Endothelial cell of umbilical vein (primary cell): ENCODE measurements around the gene LBR. TPM values are rescaled to one million over a fixed set of nuclear protein-coding genes. Genes with fewer than 3 reads are reported as not detected.

Experiments used
- BruUV-seq: library from RNA; stranded (reverse); fragments of 400-500 nt; replicated peaks from 2 replicates; lab custom pipeline; 2021; lab: Mats Ljungman, UMichigan
- CTCF ChIA-PET: fragments of 300-600, 350-600 bp; sonication (Branson Sonifier 250); formaldehyde crosslinking; loops from one replicate; lab custom pipeline; 2021; ENCODE audit warnings: antibody characterized with exemption, inconsistent platforms; lab: Charles Lee
- POLR2A ChIA-PET: fragments of 300-600, 350-600 bp; sonication (Branson Sonifier 250); formaldehyde crosslinking; loops from one replicate; lab custom pipeline; 2021; ENCODE audit warnings: antibody characterized with exemption, inconsistent platforms; lab: Charles Lee
- DNase-seq: peaks from one replicate; pipeline ENCODE4 v3.0.0-alpha.2; 2011; ENCODE audit warnings: low read depth, low spot score
- FAIRE-seq: peaks from 2 replicates; lab custom pipeline; 2011; peaks lifted over from hg19 to GRCh38; lab: Jason Lieb, UNC
- H2AFZ ChIP-seq: 2 replicates; pipeline ENCODE4 v1.6.0; 2012; ENCODE audit warnings: low read depth, low read length, control low read depth, inconsistent platforms
- H3K27ac ChIP-seq: 2 replicates; pipeline ENCODE4 v1.5.1; 2011; ENCODE audit warnings: low read depth, mild to moderate bottlenecking, control low read depth, low read length, moderate library complexity; ENCODE audit not compliant: insufficient read depth
- H3K27me3 ChIP-seq, 2 experiments: 2 replicates each; pipeline versions ENCODE4 v1.6.0 to v1.6.1; 2011; ENCODE audit warnings: low read length in 2 of 2, mixed read lengths in 1 of 2; ENCODE audit not compliant: control insufficient read depth in 2 of 2, insufficient read depth in 2 of 2
- H3K36me3 ChIP-seq, 2 experiments: 2 replicates in 1 of 2; 3 replicates in 1 of 2; pipeline ENCODE4 v1.5.1; 2011; ENCODE audit warnings: low read length in 2 of 2, mild to moderate bottlenecking in 1 of 2, moderate library complexity in 1 of 2; ENCODE audit not compliant: control insufficient read depth in 2 of 2, insufficient read depth in 2 of 2; ENCODE audit errors: extremely low read depth in 1 of 2
- H3K4me1 ChIP-seq: 3 replicates; pipeline ENCODE4 v1.5.1; 2011; ENCODE audit warnings: mild to moderate bottlenecking, low read length; ENCODE audit not compliant: control insufficient read depth, insufficient read depth; ENCODE audit errors: extremely low read depth
- H3K4me2 ChIP-seq: 2 replicates; pipeline ENCODE4 v1.6.1; 2011; ENCODE audit warnings: low read length, control low read depth, mixed read lengths; ENCODE audit not compliant: insufficient read depth
- H3K4me3 ChIP-seq, 3 experiments: fragments of 200-600 bp in 1 of 3; sonication (generic), shearing (Covaris generic) in 1 of 3; replicated peaks in 1 of 3; 2 replicates each; pipeline ENCODE4 v1.5.1; 2011 to 2016; ENCODE audit warnings: control low read depth in 3 of 3, low read length in 3 of 3, mild to moderate bottlenecking in 2 of 3, inconsistent platforms in 1 of 3, low read depth in 1 of 3, moderate library complexity in 1 of 3; ENCODE audit not compliant: insufficient read depth in 1 of 3
- H3K79me2 ChIP-seq: 2 replicates; pipeline ENCODE4 v1.6.0; 2012; ENCODE audit warnings: low read length, inconsistent platforms; ENCODE audit not compliant: control insufficient read depth, insufficient read depth
- H3K9ac ChIP-seq: replicated peaks from 2 replicates; pipeline ENCODE3; 2011; ENCODE audit warnings: low read length, control low read depth; ENCODE audit not compliant: insufficient read depth; ENCODE audit errors: extremely low read depth
- H3K9me1 ChIP-seq: replicated peaks from 3 replicates; pipeline ENCODE4 v1.6.0; 2011; ENCODE audit warnings: mild to moderate bottlenecking, low read length; ENCODE audit not compliant: control insufficient read depth, insufficient read depth; ENCODE audit errors: extremely low read depth
- H3K9me3 ChIP-seq: replicated peaks from 2 replicates; pipeline ENCODE4 v1.5.1; 2012; ENCODE audit warnings: low read length, inconsistent platforms; ENCODE audit not compliant: control insufficient read depth, insufficient read depth
- H4K20me1 ChIP-seq: replicated peaks from 2 replicates; pipeline ENCODE3; 2011; ENCODE audit warnings: mild to moderate bottlenecking, low read length; ENCODE audit not compliant: control insufficient read depth, insufficient read depth; ENCODE audit errors: extremely low read depth
- EZH2 ChIP-seq: IDR thresholded peaks from 2 replicates; pipeline ENCODE4 v1.6.1; 2012; ENCODE audit warnings: borderline replicate concordance, low read depth, mild to moderate bottlenecking, moderate library complexity, low read length, inconsistent platforms; ENCODE audit not compliant: severe bottlenecking
- FOS ChIP-seq: IDR thresholded peaks from 2 replicates; pipeline ENCODE4 v1.6.1; 2011; ENCODE audit warnings: mild to moderate bottlenecking, low read length, moderate library complexity, borderline replicate concordance; ENCODE audit not compliant: insufficient read depth
- GATA2 ChIP-seq: IDR thresholded peaks from 2 replicates; pipeline ENCODE4 v1.7.0; 2011; ENCODE audit warnings: low read depth, mild to moderate bottlenecking, moderate library complexity, mixed read lengths, low read length; ENCODE audit not compliant: insufficient read length, insufficient read depth
- JUN ChIP-seq: IDR thresholded peaks from 2 replicates; pipeline ENCODE4 v1.6.1; 2011; ENCODE audit warnings: borderline replicate concordance, low read depth; ENCODE audit not compliant: insufficient read length, insufficient read depth
- MYC ChIP-seq: IDR thresholded peaks from one replicate; pipeline ENCODE4 v1.6.1; 2011; ENCODE audit warnings: mild to moderate bottlenecking, low read depth, low read length
- POLR2A ChIP-seq: IDR thresholded peaks from 2 replicates; pipeline ENCODE4 v1.6.1; 2012; ENCODE audit warnings: low read depth, mild to moderate bottlenecking, control low read depth, low read length
- POLR2AphosphoS5 ChIP-seq: IDR thresholded peaks from 2 replicates; pipeline ENCODE4 v1.6.1; 2012; ENCODE audit warnings: low read depth, mild to moderate bottlenecking, control low read depth, low read length, moderate library complexity; ENCODE audit not compliant: insufficient read depth
- dilution Hi-C: fragments of 300-500 bp; cut with MboI; formaldehyde crosslinking; loops from one replicate; pipeline ENCODE4 v1.15.0; 2019; ENCODE audit warnings: low sequenced_read_pairs; ENCODE audit not compliant: extremely low pct_ligation_motif_present
- intact Hi-C: fragments of 100-400 bp; cut with micrococcal nuclease; formaldehyde crosslinking; loops from one replicate; pipeline ENCODE4 v1.10.0; 2022
- polyA plus RNA-seq, 4 experiments: library from polyadenylated mRNA; depleted of rRNA in 3 of 4; stranded (reverse) in 3 of 4; unstranded in 1 of 4; fragments of >200 nt; gene quantifications; 2 replicates each; pipeline versions ENCODE4 v1.2.1 to v1.2.3, GENCODE V29; 2011 to 2012; ENCODE audit warnings: missing spikeins in 1 of 4
- total RNA-seq: library from RNA; stranded (reverse); gene quantifications from 2 replicates; pipeline ENCODE4 v1.2.3, GENCODE V29; 2021
- TF ChIP-seq, protein P1 (sequence below): IDR thresholded peaks from 2 replicates; pipeline ENCODE4 v1.6.1; 2011; ENCODE audit not compliant: insufficient read depth, insufficient read length
- TF ChIP-seq, protein P2 (sequence below), 2 donors: IDR thresholded peaks; 1 replicate in 1 of 2; 2 replicates in 1 of 2; pipeline ENCODE4 v1.5.1; 2011; ENCODE audit warnings: low read length in 2 of 2, mild to moderate bottlenecking in 2 of 2, moderate library complexity in 2 of 2, control low read depth in 1 of 2, inconsistent platforms in 1 of 2, low read depth in 1 of 2; ENCODE audit not compliant: insufficient read depth in 1 of 2; ENCODE audit errors: extremely low read depth in 1 of 2

The LBR gene
- total and polyA plus RNA-seq, 2 donors (not counting 3 experiments of a cell fraction or from before 2014, with no cell fraction given): 53.9 to 119 TPM

DNA sequence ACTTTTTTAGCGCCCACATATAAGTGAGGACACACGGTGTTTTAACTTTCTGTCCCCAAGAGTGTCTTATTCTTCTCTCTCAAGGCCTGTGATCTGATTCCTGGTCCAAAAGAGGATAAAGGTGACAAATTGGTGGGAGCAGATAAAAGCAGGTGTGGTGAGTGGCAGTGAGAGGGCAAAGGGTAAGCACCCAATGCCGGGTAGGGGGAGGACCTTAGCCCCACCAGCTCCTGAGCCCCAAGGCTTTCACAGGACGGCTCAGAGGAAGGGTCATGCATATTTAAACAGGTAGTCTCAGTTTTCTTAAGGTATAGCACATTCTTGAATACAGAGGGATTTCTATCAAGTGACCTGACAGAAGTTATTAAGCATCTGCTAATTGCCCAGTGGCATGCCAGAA lies 19.6 kb downstream of the LBR start:
- Histone ChIP-seq H3K9ac (no peak overlapping the region), H3K27ac (no peak overlapping the region), H3K9me3 (no peaks in the 10 kb centered on the region), H3K4me3 (no peak overlapping the region), H3K36me3 (peaks cover 23 to 32% of the 10 kb centered on the region in 2 experiments), H4K20me1 (no peaks in the 10 kb centered on the region), H3K27me3 (no peaks in the 10 kb centered on the region), H3K4me2 (no peak overlapping the region), H3K79me2 (peaks cover 9% of the 10 kb centered on the region), H2AFZ (no peak overlapping the region), H3K4me1 (no peaks in the 10 kb centered on the region), H3K9me1 (no peaks in the 10 kb centered on the region)
- FAIRE-seq: no peak
- TF ChIP-seq POLR2A (no peak), FOS (no peak), JUN (no peak), POLR2AphosphoS5 (no peak), MYC (no peak), EZH2 (no peak), GATA2 (no peak)
- TF ChIP-seq, protein P1, sequence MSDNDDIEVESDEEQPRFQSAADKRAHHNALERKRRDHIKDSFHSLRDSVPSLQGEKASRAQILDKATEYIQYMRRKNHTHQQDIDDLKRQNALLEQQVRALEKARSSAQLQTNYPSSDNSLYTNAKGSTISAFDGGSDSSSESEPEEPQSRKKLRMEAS: no peak
- TF ChIP-seq, protein P2, sequence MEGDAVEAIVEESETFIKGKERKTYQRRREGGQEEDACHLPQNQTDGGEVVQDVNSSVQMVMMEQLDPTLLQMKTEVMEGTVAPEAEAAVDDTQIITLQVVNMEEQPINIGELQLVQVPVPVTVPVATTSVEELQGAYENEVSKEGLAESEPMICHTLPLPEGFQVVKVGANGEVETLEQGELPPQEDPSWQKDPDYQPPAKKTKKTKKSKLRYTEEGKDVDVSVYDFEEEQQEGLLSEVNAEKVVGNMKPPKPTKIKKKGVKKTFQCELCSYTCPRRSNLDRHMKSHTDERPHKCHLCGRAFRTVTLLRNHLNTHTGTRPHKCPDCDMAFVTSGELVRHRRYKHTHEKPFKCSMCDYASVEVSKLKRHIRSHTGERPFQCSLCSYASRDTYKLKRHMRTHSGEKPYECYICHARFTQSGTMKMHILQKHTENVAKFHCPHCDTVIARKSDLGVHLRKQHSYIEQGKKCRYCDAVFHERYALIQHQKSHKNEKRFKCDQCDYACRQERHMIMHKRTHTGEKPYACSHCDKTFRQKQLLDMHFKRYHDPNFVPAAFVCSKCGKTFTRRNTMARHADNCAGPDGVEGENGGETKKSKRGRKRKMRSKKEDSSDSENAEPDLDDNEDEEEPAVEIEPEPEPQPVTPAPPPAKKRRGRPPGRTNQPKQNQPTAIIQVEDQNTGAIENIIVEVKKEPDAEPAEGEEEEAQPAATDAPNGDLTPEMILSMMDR (IDR thresholded peaks at IDR 0.05; ENCODE audit: extremely low read depth in 1 of 2, insufficient read depth in 1 of 2, low read depth in 1 of 2, low read length in 2 of 2): no peak
- POLR2A ChIA-PET: no interaction called here
- dilution Hi-C loops: no loop called here
- no TSS peak for BruUV-seq
- CTCF ChIA-PET: interaction anchor here (1.2 to 1.6 kb wide), 3 partner anchors 11 to 89 kb away, joined by 3 to 4 read pairs (median 3); no protein-coding TSS in a partner anchor
- intact Hi-C loops: no loop called here
- no peak for DNase-seq
